Right lobe of liver (tissue), 4 donors: Measurements from ENCODE around the gene MAJIN.

ENCODE experiments used
- CTCF ChIP-seq, 4 donors: fragments of 200-600 bp in 3 of 4; fragments of 450-650 bp in 1 of 4; IDR thresholded peaks; one replicate each; pipeline versions ENCODE4 v1.5.1 to v1.8.0; 2016 to 2022; ENCODE audit warnings: antibody characterized with exemption in 4 of 4, mild to moderate bottlenecking in 2 of 4
- POLR2A ChIP-seq: fragments of 450-650 bp; IDR thresholded peaks from one replicate; pipeline ENCODE4 v1.6.1; 2017; ENCODE audit warnings: antibody characterized with exemption, mild to moderate bottlenecking
- donor health status: DM: no; HTN: no; CAD: no.
- donor health status: DM: no; HTN: no; CAD: no.
- donor health status: DM: no; HTN: yes; CAD: no.

GRCh38 chr11:64905516-64906313, 66.2 kb downstream of the MAJIN start:
- no peak for TF ChIP-seq CTCF (IDR thresholded peaks at IDR 0.05)
- no peak for TF ChIP-seq POLR2A
